Colonic mucosa (tissue), 4 donors: ENCODE results near the gene CCDC169. TPM values are rescaled to one million over a fixed set of nuclear protein-coding genes. Genes with fewer than 3 reads are reported as not detected.

Experiments
- DNase-seq: peaks from one replicate; pipeline ENCODE4 v3.0.0-alpha.2; 2020
- H3K27ac ChIP-seq: fragments of 200-600 bp; one replicate; pipeline ENCODE4 v1.8.0; 2021
- H3K27me3 ChIP-seq: fragments of 200-600 bp; one replicate; pipeline ENCODE4 v1.8.0; 2021
- H3K36me3 ChIP-seq: fragments of 200-600 bp; one replicate; pipeline ENCODE4 v1.8.0; 2021
- H3K4me1 ChIP-seq: fragments of 200-600 bp; one replicate; pipeline ENCODE4 v1.8.0; 2021; ENCODE audit warnings: mild to moderate bottlenecking
- H3K4me3 ChIP-seq: fragments of 200-600 bp; one replicate; pipeline ENCODE4 v1.8.0; 2021
- H3K9ac ChIP-seq, 2 donors: one replicate each; pipeline ENCODE4 v1.7.0; 2013; ENCODE audit warnings: control low read depth in 2 of 2, low read depth in 2 of 2, low read length in 2 of 2
- H3K9me3 ChIP-seq: fragments of 200-600 bp; one replicate; pipeline ENCODE4 v1.8.0; 2021
- intact Hi-C: fragments of 100-400 bp; cut with DNase I; formaldehyde crosslinking; loops from one replicate; pipeline ENCODE4 v1.14.1; 2022
- total RNA-seq, 2 donors: library from RNA; stranded (reverse); fragmentation: NEBNext Ultra II Directional in 1 of 2; extraction: Animal tissue kit (Norgen Biotek cat#: 25700) in 1 of 2; gene quantifications; one replicate each; pipeline ENCODE4 v1.2.1, GENCODE V29; 2021
- TF ChIP-seq, protein P1 (sequence below): fragments of 200-600 bp; IDR thresholded peaks from one replicate; pipeline ENCODE4 v1.8.0; 2022; ENCODE audit warnings: antibody characterized with exemption, mild to moderate bottlenecking
- donor health status: healthy.
- donor health status: DM: no; HTN: no; CAD: no.
- donor health status: DM: no; HTN: no; CAD: no.

CCDC169 gene
- total RNA-seq, 2 donors from 2014 or later: 0.25 to 1.3 TPM

DNA sequence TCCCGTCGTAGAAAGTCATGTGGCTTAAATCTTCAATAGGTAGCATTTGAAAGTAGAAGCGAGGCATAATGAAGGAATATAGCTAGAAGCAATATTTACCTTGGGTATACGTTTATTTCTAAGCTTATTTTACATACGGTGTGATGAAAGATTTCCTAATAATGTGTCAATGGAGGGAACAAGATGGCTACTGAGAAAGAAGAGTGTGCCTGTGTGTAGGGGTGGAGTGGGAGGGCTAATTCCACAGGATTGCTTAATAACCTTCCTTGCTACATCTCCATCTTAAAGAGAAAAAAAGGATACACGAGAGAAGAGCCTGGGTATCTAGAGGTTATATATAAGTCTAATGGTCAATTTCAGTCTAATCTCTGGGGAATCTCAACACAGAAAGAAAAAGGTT is 46.6 kb upstream of the CCDC169 start:
- TF ChIP-seq, protein P1, sequence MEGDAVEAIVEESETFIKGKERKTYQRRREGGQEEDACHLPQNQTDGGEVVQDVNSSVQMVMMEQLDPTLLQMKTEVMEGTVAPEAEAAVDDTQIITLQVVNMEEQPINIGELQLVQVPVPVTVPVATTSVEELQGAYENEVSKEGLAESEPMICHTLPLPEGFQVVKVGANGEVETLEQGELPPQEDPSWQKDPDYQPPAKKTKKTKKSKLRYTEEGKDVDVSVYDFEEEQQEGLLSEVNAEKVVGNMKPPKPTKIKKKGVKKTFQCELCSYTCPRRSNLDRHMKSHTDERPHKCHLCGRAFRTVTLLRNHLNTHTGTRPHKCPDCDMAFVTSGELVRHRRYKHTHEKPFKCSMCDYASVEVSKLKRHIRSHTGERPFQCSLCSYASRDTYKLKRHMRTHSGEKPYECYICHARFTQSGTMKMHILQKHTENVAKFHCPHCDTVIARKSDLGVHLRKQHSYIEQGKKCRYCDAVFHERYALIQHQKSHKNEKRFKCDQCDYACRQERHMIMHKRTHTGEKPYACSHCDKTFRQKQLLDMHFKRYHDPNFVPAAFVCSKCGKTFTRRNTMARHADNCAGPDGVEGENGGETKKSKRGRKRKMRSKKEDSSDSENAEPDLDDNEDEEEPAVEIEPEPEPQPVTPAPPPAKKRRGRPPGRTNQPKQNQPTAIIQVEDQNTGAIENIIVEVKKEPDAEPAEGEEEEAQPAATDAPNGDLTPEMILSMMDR: no peak
- H3K4me3 ChIP-seq: no peak overlapping the region
- no peak for DNase-seq
- H3K4me1 ChIP-seq: no peaks in the 10 kb centered on the region
- no peaks in the 10 kb centered on the region for H3K36me3 ChIP-seq
- no peaks in the 10 kb centered on the region for H3K9me3 ChIP-seq
- H3K27me3 ChIP-seq: no peaks in the 10 kb centered on the region
- intact Hi-C loops: no loop called here
- H3K27ac ChIP-seq: no peak overlapping the region
- H3K9ac ChIP-seq: no peak overlapping the region

DNA sequence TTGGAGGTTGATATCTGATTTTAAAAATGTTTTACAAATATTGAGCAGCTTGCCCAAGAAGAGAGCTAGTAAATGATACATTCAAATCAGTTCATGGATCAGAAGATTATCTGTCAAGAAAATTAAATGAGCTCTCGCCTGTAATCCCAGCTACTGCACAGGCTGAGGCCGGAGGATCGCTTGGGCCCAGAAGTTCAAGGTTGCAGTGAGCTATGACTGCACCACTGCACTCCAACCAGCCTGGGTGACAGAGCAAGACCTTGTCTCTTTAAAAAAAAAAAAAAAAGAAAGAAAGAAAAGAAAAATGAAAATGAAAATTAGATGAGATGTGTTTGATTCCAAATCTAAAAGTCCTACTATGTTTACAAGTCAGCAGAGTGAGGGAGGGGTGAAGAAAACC is 46.2 kb upstream of the CCDC169 start:
- Histone ChIP-seq H3K4me1 (no peaks in the 10 kb centered on the region), H3K27me3 (no peaks in the 10 kb centered on the region), H3K36me3 (no peaks in the 10 kb centered on the region), H3K4me3 (no peak overlapping the region), H3K9ac (no peak overlapping the region), H3K27ac (no peak overlapping the region), H3K9me3 (no peaks in the 10 kb centered on the region)
- intact Hi-C loops: no loop called here
- DNase-seq: no peak
- TF ChIP-seq, protein P1: no peak

DNA sequence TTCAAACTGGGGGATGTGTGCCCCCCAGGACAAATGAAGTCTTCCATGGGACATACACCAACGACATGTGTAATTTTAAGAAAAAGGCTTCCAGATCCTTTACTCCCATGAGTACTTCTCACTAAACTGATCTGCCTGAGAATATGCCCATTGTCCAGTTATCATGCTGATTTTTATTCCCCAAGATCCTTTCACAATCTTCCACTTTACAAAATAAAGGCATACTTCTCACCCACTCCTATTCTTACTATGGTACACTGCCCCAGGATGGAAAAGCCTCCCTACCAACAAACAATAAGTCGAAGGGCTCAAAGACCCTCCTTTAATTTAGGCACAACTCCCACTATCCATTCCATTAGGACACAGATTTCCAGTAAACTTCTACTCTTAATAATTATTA is 45.1 kb upstream of the CCDC169 start:
- Histone ChIP-seq H3K9me3 (no peaks in the 10 kb centered on the region), H3K4me1 (no peaks in the 10 kb centered on the region), H3K27me3 (no peaks in the 10 kb centered on the region), H3K27ac (no peak overlapping the region), H3K36me3 (no peaks in the 10 kb centered on the region), H3K4me3 (no peak overlapping the region), H3K9ac (no peak overlapping the region)
- no peak for DNase-seq
- intact Hi-C loops: no loop called here
- TF ChIP-seq, protein P1: no peak

- H3K4me3 ChIP-seq: no peak overlapping the region
- no peaks in the 10 kb centered on the region for H3K4me1 ChIP-seq
- H3K36me3 ChIP-seq: no peaks in the 10 kb centered on the region
- no peaks in the 10 kb centered on the region for H3K9me3 ChIP-seq
- H3K9ac ChIP-seq: no peak overlapping the region
- TF ChIP-seq, protein P1: no peak
- no peak for DNase-seq
- intact Hi-C loops: no loop called here
- no peaks in the 10 kb centered on the region for H3K27me3 ChIP-seq
- H3K27ac ChIP-seq: no peak overlapping the region
Observed at GRCh38 chr13:36341718-36342117, 44.1 kb upstream of the CCDC169 start.

- Histone ChIP-seq H3K27ac (no peak overlapping the region), H3K4me1 (no peaks in the 10 kb centered on the region), H3K9me3 (no peaks in the 10 kb centered on the region), H3K27me3 (no peaks in the 10 kb centered on the region), H3K36me3 (no peaks in the 10 kb centered on the region), H3K9ac (no peak overlapping the region), H3K4me3 (no peak overlapping the region)
- intact Hi-C loops: no loop called here
- TF ChIP-seq, protein P1: no peak
- DNase-seq: no peak
Observed at GRCh38 chr13:36339600-36340155, 42.1 kb upstream of the CCDC169 start.
